HG03460 (cell line): ENCODE measurements around the gene TMEM198.

Experiments used
- ATAC-seq: cut with Tn5 transposase; IDR thresholded peaks from one replicate; pipeline ENCODE4 v1.9.1; 2021; ENCODE audit not compliant: unreplicated experiment

The TMEM198 gene

DNA sequence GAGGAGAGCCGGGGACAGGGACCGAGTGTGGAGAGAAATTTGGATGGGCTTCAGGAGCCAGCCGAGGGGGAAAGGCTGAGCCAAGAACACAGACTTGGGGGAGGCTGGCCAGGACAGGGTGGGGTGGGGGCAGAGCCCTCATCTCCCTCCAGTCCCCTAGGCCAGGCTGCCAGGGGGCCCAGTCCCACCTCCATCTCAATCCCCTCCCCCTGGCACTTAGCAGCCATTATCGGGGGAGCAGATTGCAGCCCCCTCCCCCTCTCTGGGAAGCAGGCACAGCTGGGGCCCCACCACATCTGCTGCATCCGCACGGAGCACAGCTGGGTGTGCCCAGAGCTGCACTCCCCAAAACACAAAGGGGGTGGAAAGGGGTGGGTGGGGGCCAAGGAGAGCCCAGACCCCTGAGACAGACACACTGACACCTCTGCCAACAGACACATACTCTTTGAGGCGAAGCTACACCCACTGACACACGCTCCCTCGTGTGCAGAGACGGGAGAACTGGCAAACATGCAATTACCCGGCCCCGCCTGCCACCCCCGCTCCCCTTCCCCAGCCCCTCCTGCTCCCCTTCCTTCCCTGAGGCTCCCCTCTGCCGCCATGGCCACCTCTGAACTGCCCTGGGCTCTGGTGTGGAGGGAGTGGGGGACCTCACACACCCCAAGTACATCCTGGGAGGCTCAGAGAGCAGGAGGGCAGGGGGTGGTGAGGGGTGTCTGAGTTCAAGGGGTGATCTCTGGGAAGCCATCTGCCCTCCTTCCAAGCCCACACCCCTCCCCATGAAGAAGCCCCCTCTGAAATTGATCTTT is 34.7 kb upstream of the TMEM198 start:
- ATAC-seq, result no peak

- peak; percentile 64 for ATAC-seq
These were observed 33.9 kb upstream of the TMEM198 start for GRCh38 chr2:219509780-219510511.

DNA sequence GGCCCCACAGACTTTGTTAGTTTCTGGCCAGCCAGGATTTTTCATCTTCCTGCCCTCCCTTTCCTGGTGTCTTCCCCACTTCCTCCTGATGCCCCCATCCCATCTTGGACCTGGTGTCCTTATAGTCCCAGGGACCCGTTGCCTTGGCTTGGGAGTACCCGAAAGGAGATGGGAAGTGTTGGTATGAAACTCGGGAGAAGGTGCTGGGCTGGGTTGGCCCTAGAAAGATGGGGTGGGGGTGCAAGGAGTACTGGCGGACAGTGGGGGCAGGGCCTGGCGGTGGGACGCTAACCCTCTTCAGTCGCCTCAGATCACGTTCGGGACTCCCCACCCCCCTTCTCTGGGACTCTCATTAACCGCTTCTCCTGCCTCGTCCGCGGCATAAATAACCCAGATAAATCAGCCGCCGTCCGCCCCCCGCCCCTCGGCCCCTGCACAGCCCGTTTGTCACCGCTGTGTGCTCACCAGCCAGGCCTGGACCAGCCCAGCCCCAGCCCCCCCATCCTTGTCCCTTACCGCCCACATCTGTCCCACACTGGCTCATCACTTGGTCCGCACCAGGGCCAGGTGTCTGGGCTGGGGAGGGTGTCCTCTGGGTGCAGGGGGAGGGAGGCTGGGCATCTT is 33.2 kb upstream of the TMEM198 start:
- ATAC-seq, result no peak

DNA sequence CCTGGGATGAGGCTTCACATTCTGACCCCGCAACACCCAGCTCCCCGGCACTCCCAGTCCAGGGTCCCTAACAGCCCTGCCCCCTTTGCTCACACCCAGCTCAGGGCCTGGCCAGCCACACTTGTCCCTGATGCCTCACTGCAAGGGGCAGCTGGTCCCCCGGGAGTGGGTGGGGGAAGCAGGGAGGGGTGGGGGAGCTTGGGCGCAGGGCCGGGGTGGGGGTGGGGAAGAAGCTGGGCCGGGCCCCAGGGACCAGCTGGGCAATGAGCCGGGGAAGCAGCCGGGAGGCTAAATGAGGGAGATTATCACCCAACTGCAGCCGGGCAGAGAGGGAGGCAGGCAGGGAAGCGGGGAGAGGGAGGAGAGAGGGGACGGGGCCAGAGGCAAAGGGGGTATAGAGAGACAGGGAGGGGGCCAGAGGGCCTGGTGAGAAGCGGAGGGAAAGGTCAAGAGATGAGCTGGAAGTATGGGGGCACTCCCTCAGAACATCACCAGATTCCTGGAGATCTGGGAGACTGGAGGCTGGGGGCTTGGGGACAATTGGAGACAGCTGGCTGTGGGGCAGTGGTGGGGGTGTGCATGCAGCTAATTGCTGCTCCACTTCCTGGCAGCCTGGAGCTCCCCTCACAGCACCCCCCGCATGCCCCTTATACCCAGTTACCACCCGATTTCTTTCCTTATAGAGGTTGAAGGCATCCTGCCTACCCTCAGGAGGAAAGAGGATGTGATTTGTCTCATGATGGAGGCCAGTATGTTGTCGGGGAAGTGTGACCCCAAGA is 32.1 kb upstream of the TMEM198 start:
- ATAC-seq, result no peak

DNA sequence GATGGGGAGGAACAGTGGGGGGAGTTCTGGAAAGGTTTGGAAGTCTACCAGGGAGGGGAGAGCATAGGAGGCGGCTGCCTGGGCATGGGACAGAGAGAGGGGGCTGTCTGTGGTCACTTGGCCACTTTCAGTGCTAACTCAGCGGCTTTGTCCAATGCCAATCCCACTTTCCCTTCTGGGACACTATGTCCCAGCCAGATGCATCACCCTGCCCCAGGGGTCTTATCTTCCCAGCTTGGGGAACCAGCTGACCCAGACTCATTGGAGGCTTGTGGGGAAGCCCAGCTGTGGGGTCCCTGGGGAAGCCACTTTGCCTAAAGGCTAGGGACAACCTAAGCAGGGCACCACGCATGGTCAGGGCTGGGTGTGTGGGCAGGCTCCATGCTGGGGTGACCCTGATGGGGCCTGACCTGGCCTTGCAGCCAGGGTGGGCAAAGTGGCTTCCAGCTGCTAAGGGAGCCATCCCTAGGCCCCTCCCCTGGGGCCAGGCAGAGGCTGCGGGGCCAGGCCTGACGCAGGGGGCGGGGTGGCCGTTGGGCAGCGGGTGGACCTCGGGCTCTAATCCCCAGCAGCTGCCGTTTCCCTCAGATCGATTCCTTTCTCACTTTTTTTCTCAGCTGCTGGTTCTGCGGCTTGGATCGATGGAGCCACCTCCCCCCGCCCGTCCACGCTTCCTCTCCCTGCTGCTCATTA is 31.2 kb upstream of the TMEM198 start:
- no peak for ATAC-seq

- no peak for ATAC-seq
These were observed 30.0 kb upstream of the TMEM198 start for GRCh38 chr2:219513787-219514186.

- ATAC-seq, result no peak
These were observed 29.5 kb upstream of the TMEM198 start, which contains the start of gene ASIC4 for GRCh38 chr2:219514196-219514761. TSS of gene ASIC4 (plus strand) at chr2:219514482. CDS start at chr2:219514725, 243 bp downstream.

GRCh38 chr2:219514836-219515235 is 29.0 kb upstream of the TMEM198 start:
- no peak for ATAC-seq

DNA sequence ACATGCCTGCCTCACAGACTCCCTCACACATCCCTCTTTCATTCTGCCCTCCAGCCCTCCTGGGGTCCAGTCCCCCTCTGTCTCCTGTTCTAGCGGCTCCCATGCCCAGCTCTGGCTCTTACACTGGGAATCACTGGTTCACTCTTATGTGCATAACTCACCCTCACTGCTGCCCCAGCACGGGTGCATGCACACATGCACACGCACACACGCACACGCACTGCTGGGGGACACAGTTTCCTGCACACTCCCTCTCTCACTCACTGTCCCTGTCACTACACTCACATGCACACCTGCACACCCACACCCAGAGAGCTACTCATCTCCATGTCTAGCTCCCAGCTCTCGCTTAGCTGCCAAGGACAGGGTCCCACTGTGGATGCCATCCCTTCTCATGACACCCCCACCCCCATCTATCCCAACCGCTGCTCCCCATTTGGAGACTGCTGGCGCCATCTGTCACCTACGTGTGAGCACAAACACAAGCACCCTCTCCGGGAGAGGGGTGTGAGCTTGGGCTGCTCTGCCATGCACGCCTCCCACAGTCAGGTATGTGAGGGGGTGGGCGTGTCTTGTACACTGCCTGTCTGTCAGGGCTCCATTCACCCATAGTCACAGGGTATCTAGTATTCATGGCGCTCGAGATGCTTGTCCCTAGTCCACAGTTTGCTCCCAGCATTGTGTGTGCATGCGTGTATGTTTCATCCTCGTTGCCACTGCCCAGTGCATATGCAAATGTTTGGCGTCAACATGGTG is 27.8 kb upstream of the TMEM198 start:
- no peak for ATAC-seq

DNA sequence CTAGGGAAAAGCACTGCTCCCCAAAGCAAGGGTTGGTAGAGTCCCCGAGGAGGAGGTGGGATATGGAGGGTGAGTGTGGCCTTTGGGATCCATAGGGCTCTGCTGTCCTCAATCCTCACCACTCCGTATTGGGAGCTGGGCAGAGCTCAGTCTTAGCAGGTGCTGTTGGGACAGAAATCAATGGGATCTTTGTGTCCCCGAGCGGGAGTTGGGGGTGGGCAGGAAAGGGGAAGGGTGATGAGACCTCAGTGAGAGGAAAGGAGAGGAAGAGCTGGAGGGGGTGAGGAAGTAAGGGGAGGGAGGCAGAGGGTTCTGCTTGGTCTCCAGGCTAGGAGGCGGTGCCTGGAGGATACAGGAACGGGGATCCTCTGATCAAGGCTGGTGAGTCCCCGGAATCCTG is 26.9 kb upstream of the TMEM198 start:
- ATAC-seq, result no peak

GRCh38 chr2:219517954-219518778 is 25.7 kb upstream of the TMEM198 start:
- no peak for ATAC-seq

- ATAC-seq, result no peak
These were observed 24.3 kb upstream of the TMEM198 start for GRCh38 chr2:219519526-219519916.

- ATAC-seq, result no peak
These were observed 23.7 kb upstream of the TMEM198 start for GRCh38 chr2:219520079-219520478.

- no peak for ATAC-seq
These were observed 22.6 kb upstream of the TMEM198 start for GRCh38 chr2:219521066-219521880.

- ATAC-seq, result no peak
These were observed 21.5 kb upstream of the TMEM198 start for GRCh38 chr2:219522111-219523030.

- ATAC-seq, result no peak
These were observed 20.7 kb upstream of the TMEM198 start for GRCh38 chr2:219523031-219523671.
